CD1c-positive myeloid dendritic cell (primary cell): ENCODE data around the gene PCGF3.
"Not testable (repeated sequence)": the region's sequence is repeated elsewhere in the genome, so short reads cannot be mapped to it uniquely, and the experiment has no call there.

Source experiments
- DNase-seq: peaks from one replicate; pipeline ENCODE4 v3.0.0-alpha.2; 2016; ENCODE audit errors: extremely low spot score

Gene PCGF3

GRCh38 chr4:794900-795725 is 89.5 kb downstream of the PCGF3 start:
- no peak for DNase-seq

GRCh38 chr4:795726-796119 is 90.1 kb downstream of the PCGF3 start:
- no peak for DNase-seq

DNA sequence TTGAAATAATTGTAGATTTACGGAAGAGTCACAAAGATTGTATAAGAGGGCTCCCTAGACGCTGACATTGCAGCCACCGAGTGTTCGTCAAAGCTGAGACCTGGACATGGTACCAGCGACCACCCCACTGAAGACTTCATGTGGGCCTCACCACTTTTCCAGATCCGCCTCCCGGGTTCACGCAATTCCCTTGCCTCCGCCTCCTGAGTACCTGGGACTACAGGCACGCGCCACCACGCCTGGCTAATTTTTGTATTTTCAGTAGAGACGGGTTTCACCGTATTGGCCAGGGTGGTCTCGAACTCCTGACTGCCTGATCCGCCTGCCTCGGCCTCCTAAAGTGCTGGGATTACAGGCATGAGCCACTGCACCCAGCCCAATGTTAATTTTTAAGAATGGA is 90.6 kb downstream of the PCGF3 start:
- no peak for DNase-seq

- DNase-seq, result no peak
Observed at GRCh38 chr4:797066-797465, 91.4 kb downstream of the PCGF3 start.

- DNase-seq, result no peak
Observed at GRCh38 chr4:801436-802124, 95.9 kb downstream of the PCGF3 start.

DNA sequence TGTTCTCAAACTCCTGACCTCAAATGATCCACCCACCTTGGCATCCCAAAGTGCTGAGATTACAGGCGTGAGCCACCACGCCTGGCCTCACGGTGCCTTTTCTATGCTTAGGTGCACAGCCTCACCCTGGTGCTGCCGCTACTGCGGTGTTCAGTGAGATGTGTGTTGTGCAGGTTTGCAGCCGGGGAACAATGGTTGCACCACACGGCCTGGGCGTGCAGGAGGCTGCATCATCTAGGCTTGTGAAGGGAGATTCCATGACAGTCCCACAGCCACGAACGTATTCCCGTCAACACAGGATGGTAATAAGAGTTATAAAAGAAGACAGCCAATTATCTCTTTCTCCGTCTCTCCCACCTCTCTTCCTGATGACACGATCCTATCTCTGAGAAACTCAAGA is 98.3 kb downstream of the PCGF3 start:
- no peak for DNase-seq

- DNase-seq, result no peak
Observed at GRCh38 chr4:804804-805203, 99.2 kb downstream of the PCGF3 start.

GRCh38 chr4:806979-807378 is 101.3 kb downstream of the PCGF3 start:
- DNase-seq, result not testable (repeated sequence)

DNA sequence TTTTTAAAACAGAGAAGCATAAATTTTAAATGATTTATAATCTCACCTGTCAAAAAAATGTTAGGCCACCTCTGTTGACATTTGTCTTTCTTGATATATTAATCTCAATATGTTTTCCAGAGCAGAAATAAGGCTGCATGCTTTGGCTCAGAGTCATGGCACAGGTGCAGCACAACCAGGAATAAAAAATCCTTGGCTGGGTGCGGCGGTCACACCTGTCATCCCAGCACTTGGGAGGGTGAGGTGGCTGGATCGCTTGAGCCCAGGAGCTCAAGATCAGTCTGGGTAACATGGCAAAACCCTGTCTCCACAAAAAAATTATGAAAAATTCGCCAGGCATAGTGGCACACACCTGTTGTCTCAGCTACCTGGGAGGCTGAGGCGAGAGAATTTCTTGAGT is 102.2 kb downstream of the PCGF3 start:
- no peak for DNase-seq

DNA sequence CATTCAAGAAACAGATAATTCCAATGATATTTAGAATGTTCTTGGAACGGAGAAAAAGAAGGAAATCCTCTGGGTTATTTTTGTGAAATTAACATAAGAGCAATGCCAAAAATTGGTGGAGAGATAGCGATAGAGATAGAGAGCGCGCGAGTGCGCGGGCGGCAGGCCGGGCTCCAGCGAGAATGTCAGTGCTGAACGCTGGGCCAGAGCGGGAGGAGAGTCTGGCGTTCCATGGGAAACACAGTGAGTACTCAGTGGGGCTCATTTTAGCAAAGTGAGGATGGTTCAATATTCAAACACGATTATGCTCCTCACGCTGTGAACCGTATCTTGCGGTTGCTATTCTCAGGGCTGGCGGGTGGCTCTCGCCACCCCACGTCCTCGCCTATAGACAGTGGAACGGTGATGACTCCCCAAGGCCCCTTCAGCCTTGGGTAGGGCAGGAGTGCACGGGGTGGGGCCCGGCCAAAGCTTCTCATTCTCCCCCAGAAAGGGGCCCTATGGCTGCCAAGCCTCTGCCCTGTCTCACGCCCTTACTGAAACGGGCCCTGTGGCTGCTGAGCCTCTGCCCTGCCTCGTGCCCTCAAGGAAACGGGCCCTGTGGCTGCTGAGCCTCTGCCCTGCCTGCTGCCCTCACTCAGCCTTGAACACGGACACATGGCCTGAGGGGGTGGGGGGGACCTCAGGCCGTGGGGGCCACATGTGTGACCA is 103.4 kb downstream of the PCGF3 start:
- no peak for DNase-seq

GRCh38 chr4:813900-814299 is 108.3 kb downstream of the PCGF3 start:
- DNase-seq, result no peak

DNA sequence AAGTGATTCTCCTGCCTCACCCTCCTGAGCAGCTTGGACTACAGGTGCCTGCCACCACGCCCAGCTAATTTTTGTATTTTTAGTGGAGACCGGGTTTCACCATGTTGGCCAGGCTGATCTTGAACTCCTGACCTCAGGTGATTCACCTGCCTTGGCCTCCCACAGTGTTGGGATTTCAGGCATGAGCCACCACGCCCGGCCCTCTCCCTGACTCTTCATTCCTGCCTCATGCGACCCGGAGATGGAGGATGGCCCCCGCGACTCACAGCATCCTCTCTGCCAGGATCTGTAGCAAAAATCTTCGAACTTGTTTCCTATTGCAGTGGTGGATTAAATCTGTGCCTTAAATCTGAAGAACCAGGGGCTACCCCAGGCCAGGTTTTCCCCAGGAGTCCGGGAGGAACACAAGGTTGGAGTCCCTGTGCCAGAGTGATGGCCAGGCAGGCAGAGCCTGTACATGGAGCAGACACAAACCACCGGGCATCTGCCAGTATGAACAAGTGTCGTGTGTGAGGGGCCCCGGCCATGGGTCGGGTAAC is 108.7 kb downstream of the PCGF3 start:
- DNase-seq, result no peak

- no peak for DNase-seq
Observed at GRCh38 chr4:815464-816146, 110.0 kb downstream of the PCGF3 start.

DNA sequence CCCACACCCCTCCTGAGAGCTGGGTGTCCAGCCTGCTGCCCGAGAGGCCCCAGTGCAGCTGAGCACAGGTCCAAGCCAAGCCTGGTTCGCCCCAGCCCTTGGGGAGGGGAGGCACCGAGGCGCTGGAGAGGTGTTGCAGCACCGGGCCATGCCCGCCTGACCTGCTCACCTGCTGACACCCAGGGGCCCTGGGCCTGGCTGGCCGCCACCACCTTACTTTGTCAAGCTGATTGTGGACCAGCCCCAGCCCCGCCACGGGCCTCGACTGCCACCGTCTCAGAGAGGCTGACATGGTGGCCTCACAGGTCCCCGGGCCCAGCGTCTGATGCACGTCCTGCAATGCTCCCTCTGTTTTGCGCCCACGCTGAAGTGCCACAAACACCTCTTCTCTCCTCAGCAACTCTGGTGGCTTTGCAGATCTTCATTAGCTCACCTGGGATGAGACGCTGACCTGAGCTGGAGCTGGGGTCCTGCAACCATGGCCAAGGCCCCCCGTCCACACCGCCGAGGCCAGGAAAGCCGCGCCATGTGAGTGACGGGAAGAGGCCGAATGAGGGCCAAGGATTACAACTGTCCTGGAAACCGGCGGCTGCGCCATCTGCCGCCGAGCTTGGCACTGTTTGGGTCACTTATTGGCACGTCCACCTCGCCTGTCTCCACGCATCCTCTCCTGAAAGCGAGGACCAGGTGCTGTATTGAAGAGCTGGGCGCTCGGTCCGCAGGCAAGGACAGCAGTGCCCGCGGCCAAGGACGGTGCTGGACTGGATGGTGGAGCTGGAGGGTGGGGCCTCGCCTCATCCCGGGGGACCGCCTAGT is 112.7 kb downstream of the PCGF3 start:
- DNase-seq, result no peak

DNA sequence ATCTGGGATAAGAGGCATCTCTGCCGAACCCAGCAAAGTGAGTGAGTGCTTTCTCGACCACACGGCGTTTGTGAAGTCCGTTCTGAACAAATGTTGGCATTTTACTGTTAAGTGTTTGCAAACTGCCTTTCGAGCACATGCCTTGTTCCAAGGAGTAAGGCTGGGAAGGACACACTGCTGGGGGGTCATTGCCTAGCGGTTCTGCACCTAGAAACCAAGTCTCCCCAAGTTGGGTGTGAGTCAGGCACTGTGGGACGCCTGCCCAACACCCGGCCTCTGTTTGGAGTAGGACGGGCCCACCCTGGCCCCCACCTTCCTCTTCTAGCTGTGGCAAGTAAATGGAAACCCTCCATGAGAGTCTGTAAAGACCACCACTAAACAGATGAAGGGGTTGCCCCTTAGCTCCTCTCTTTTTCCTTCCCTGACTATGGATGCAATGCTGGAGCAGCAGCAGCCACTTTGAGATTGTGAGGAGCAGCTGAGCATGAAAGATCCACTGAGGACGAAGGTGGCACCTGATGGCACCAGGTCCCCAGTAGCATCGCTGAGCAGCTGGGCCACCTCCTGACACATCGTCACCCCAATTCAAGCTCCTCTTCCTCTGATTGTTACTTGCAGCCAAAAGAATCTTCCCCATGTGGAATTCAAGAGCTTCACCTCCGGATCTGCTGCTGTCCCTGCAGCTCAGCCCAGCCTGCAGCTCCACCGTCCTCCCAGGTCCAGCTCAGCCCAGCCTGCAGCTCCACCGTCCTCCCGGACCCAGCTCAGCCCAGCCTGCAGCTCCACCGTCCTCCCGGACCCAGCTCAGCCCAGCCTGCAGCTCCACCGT is 114.0 kb downstream of the PCGF3 start:
- no peak for DNase-seq
